GM12872 (cell line): ENCODE measurements around the gene CBX4.
A peak's percentile ranks its signal among the peaks of the same experiment; 100 is the strongest.

ENCODE experiments used
- TF ChIP-seq, protein P1 (sequence below): IDR thresholded peaks from 3 replicates; pipeline ENCODE4 v1.5.1; 2011; ENCODE audit warnings: low read depth, mild to moderate bottlenecking, low read length, moderate library complexity; ENCODE audit not compliant: insufficient read depth

Gene CBX4

DNA sequence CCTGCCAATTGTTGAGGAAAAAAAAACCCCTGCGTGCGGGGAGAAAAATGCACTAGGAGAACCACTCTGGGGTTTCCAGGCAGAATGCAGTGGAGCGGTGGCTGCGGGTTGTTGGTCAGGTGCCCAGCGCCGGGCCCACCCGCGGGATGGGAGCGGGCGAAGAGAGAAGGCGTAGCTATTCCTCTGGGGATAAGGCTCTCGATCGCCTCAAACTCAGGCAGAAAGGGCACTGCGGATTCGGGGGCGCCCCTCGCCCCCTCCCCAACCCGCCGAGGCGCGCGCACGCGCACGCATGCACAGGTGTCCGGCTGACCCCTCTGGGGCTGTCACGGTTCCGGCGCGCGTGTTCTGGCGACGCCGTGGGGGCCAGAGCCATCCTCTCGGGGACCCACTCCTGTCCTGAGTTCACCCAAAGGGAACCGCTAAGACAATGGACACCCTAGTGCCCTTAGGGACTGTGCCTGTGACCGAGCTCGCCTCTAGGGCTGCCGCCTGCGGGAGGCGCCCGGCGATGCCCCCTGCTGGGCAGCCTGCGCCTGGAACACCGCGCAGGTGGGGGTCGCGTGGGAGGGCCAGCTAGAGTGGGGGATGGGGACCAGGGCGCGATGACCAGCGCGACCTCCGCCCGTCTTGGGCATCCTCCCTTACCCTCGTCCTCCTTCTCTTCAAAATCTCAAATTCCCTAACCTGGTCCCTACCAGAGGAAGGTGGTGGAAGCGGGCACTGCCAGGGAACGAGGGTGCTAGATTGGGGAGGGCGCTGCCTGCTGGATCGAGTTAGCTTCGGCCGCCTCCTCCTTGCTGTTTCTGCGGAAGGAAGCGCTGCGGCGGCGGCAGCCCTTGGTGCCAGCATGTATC is 28.0 kb downstream of the CBX4 start:
- TF ChIP-seq, protein P1, sequence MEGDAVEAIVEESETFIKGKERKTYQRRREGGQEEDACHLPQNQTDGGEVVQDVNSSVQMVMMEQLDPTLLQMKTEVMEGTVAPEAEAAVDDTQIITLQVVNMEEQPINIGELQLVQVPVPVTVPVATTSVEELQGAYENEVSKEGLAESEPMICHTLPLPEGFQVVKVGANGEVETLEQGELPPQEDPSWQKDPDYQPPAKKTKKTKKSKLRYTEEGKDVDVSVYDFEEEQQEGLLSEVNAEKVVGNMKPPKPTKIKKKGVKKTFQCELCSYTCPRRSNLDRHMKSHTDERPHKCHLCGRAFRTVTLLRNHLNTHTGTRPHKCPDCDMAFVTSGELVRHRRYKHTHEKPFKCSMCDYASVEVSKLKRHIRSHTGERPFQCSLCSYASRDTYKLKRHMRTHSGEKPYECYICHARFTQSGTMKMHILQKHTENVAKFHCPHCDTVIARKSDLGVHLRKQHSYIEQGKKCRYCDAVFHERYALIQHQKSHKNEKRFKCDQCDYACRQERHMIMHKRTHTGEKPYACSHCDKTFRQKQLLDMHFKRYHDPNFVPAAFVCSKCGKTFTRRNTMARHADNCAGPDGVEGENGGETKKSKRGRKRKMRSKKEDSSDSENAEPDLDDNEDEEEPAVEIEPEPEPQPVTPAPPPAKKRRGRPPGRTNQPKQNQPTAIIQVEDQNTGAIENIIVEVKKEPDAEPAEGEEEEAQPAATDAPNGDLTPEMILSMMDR = peak; percentile 78

DNA sequence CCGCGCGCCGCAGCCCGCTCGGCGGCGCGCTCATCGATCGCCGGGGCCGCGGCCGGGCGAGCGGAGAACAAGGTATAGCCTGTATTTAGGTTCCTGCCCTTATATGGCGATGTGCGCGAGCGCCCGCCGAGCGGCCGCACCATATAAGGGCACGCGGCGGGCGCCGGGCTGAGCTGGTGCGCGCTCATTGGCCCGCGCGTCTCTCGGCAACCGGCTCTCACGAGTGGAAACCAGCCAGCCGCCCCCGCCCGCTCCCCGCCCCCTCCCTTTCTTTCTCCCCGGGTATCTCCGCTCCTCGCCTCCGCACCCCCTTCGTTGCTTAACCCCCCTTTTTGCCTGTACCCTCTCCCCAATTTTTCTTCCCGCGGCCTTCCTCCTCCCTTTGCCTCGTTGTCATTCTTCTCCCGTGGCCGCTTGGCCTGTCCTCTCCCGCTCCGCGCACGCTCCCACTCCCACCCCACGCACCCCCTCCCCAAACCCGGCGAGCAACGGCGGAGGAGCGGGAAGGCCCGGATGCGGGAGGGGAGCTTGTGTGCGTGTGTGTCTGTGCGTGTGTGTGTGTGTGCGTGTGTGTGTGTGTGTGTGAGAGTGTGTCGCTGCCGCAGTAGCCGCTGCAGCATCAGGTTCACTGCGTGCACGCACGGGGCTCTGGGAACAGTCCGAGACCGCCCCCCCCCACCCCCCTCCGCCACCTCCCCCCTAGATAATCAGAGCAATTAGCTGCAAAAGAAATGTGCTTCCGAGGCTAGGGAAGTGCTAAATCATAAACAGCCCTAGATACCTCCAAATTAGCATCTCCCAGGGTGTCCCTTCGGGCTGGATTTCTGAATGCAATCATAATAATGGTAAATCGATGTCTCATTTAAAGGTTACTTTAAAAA is 28.9 kb downstream of the CBX4 start:
- TF ChIP-seq, protein P1 = no peak

DNA sequence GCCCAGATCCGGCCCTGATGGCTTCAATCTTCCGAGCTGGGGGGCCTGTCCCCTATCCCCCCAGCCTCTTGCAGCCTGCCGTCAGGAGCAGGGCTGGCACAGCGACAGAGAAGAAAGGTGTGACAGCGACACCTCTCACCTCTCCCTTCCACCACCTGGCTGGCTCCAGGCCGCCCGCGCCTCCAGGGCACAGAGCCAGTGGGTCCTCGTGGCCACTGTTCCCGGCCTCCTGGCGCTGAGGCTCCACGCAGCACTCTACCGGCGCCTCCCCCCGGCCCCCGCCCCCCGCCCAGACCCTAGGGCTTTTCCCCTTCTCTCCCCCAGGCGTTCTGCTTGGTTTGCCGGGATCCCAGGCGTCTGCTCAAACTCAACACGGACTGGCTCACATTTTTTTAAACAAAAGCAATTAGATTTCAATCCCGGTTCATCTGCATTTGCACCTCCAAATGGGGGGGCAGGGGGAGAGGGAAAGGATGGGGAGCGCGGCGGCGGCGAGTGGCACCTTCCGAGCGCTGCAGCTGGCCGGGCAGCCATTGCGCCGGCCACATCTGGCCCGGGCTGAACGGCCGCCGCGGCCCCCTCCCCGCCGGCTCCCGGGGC is 29.6 kb downstream of the CBX4 start:
- TF ChIP-seq, protein P1 = no peak

DNA sequence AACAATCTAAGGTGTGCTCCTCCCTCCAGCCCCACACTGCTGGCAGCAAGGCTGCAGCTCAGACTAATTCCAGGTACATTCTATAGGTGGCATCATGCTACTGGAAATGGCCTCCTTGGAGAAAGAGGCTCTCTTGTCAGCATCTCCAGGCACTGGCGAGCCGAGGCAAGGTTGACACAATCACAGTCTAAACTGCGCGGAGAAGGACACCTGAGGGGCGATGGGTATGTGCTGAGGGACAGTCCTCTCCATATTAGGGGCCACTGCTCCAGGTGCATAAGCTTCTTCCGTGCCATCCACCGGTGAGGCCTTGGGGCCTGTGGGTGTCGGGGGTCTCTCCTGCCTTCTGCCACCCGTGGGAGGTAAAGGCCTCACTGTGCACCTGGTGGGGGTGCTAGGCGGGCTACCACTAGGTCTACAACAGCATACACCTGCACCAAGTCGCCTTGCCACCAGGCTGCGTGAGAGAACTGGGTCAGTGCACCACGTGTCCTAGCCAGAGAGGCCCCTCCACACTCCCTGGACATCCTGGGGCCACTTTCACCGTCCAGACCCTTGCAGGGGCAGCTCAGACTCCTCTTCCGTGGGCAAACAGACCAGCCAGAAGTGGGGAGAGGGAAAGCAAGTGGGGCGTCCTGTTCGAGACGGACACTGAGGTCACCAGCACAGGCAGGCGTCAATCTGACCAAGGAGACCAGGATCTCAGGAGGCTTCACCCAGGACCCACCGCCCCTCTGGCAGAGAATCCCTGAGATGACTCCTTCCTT is 30.3 kb downstream of the CBX4 start:
- TF ChIP-seq, protein P1 = peak; percentile 44

DNA sequence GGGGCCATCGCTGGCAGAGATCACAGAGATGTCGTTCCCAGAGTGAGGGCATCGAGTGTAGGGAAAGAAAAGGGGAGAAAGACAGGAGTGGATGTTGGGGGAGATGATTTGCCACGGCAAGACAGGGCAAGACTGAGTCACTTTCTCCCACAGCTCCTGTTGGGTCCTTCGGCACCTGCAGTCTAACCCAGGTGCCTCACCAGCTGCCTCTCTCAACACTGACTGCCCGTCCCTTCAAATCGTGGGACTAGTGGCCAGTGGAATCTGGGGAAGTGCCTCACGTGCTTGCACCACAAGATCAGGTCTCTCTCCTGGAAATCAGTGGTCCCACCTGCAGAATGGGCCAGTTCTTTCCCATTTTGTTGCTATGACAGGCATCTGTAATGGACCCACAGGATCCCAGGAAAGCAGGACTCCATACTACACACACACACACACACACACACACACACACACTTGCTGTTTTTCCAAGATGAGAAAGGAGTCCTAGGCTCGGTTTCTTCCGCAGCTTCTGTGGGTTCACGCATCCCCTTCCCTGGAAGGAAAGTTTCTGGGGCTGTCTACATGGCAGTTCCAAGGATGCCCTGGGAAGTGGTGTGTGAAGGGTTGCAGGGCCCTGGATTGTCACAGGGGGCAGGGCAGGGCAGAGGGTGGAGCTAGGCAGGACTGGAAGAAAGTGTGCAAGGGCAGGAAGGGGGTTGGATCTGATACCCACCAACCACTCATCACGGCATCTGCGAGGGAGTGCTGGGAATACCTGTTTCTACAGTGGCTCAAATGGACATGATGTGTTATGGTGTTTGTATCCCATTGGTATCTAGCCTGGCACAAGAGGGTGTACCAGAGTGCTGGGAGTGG is 32.1 kb downstream of the CBX4 start:
- TF ChIP-seq, protein P1 = no peak

DNA sequence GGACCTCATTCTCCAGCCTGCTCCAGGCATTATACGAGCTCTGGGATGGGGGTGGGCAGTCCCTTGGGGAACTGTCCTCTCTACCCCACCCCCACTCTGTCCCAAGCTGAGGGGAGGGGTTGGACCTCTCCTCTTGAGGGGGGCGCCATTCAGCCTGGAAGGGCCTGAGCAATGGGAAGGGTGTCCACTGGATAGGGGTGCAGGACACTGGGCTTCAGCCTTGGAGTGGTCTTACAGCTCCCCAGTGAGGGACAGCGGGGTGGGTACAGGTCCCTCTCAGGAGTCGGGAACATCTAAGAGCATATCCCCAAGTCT is 32.8 kb downstream of the CBX4 start:
- TF ChIP-seq, protein P1 = no peak
